Measurements from ENCODE around the gene CDYL.

GRCh38 chr6:4975506-4975905 lies 199.3 kb downstream of the CDYL start:
- no peak for TF ChIP-seq CTCF (IDR thresholded peaks at IDR 0.05)
- no peak for TF ChIP-seq POLR2A (IDR thresholded peaks at IDR 0.05)
